Adipocyte (in vitro differentiated cells): ENCODE results near the gene OBP2A.
"Not testable (repeated sequence)": the region's sequence is repeated elsewhere in the genome, so short reads cannot be mapped to it uniquely, and the experiment has no call there.

Source experiments
- DNase-seq: peaks from one replicate; pipeline ENCODE4 v3.0.0-alpha.2; 2015; ENCODE audit warnings: low read depth
- H3K27me3 ChIP-seq: replicated peaks from 2 replicates; pipeline ENCODE4 v1.7.0; 2013; ENCODE audit warnings: mild to moderate bottlenecking, low read length, moderate library complexity; ENCODE audit not compliant: control insufficient read depth, insufficient read depth
- H3K36me3 ChIP-seq: 2 replicates; pipeline ENCODE4 v1.7.0; 2013; ENCODE audit warnings: low read length, mild to moderate bottlenecking, moderate library complexity; ENCODE audit not compliant: control insufficient read depth, insufficient read depth, severe bottlenecking
- H3K4me1 ChIP-seq: 2 replicates; pipeline ENCODE4 v1.7.0; 2013; ENCODE audit warnings: mild to moderate bottlenecking, low read length, moderate library complexity; ENCODE audit not compliant: control insufficient read depth, insufficient read depth
- H3K4me3 ChIP-seq: 2 replicates; pipeline ENCODE4 v1.7.0; 2013; ENCODE audit warnings: mild to moderate bottlenecking, low read length, moderate library complexity
- H3K9ac ChIP-seq: 2 replicates; pipeline ENCODE4 v1.7.0; 2013; ENCODE audit warnings: mild to moderate bottlenecking, low read length, moderate library complexity
- H3K9me3 ChIP-seq: 2 replicates; pipeline ENCODE4 v1.7.0; 2013; ENCODE audit warnings: mild to moderate bottlenecking, low read length, moderate library complexity; ENCODE audit not compliant: control insufficient read depth

OBP2A gene, protein sequence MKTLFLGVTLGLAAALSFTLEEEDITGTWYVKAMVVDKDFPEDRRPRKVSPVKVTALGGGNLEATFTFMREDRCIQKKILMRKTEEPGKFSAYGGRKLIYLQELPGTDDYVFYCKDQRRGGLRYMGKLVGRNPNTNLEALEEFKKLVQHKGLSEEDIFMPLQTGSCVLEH

DNA sequence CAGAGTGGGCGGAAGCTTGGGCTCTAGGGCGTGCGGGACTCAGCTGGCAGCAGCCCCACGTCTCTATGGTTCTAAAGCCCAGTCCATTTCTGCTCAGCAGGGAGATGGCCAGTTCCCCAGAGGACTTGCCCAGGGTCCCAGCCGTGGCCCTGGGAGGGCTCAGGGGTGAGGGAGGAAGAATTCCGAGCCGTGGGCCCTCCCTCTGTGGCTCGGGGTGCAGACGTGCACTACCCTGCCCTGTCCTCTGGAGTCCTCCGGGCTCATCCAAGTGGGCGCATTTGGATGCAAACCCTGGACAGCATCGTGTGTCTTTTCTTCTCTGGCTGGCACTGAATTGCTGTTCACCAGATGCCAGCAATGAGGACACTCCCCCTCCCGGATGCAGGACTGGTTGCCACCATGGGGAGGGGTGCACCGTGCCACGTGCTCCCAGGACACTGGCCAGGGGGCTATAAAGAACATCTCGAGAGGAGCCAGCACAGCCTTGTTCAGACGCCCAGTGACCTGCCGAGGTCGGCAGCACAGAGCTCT is at the start of gene OBP2A:
TSS of gene OBP2A (plus strand) at position 481 of the 531 bp plus-strand sequence. CDS start 55 bp downstream, outside the sequence.
- not testable (repeated sequence) for DNase-seq, H3K36me3 ChIP-seq, H3K9ac ChIP-seq, H3K9me3 ChIP-seq, H3K4me1 ChIP-seq, H3K4me3 ChIP-seq
- peaks cover 11% of the 10 kb centered on the region for H3K27me3 ChIP-seq

DNA sequence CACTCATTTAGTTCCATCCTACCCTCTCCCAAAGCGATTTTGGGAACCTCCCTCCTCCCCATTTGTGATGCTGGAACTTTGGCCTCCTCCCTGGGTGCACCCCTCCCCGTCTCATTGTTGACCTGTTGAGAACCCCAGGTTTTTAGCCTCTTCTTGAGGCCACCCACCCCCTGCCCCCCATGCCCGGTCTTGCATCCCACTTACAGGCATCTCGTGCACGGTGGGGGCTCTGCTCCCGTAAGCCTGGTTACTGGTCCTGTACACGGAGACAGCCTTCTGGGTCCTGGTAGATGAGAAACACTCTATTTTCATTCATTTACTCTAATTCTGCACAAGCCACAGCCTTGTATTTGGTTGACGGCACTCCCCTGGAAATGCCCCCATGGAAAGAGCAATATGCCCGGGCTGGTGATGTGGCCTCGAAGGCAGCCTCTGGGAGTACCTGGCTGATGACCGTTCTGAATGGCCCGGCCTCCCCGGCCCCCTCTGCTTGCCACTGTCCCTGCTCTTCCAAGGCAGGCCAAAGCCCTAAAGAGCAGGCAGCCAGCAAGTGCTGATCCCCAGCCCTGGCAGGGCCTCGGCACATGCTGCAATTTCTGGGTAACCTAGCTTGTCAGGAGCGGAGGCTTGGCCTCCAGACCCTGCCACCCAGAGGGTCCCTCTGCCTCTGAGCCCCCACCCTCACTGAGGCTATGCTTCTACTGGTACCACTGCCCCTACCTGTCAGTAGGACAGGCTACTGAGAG is 47.4 kb upstream of the OBP2A start:
- H3K27me3 ChIP-seq = no peaks in the 10 kb centered on the region
- H3K4me3 ChIP-seq = peak overlapping the region; percentile 90
- peaks cover 11% of the 10 kb centered on the region for H3K36me3 ChIP-seq
- DNase-seq = no peak
- peaks cover 18% of the 10 kb centered on the region for H3K4me1 ChIP-seq
- peak overlapping the region; percentile 94 for H3K9ac ChIP-seq
- no peaks in the 10 kb centered on the region for H3K9me3 ChIP-seq

DNA sequence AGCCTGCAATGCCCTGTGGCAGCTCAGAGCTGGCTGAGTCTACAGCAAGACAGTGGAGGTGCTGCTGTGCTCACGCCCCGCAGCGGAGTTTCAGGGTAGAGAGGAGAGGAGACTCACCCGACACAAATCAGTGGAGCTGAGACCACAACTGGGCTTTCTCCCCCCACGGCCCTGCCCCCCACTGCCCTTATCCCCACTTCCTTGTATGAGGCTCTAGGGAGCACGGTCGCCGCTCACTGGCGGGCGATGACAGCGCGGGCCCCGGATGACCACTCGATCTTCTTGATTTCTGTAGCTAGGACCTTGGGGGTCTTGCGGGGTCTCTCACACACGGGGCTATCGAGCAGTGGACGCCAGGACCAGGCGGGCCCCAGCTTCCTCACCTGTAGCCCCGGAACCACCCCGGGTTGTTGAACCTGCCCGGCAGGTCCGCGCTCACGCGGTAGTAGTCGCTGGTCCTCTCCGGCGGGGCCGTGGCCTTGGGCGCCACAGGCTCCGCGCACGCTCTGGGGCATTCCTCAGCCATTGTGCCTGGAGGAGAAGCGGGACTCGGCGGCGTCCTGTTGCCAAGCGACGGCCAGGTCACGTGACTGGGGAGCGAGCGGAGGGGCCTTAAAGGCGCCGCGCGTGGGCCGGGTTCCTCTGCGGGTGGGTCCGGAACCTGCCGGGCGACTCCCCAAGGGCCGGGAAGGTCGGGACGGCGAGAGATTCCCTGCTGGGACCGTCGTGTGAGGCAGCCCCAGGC is 46.4 kb upstream of the OBP2A start:
- Histone ChIP-seq H3K36me3 (peaks cover 20% of the 10 kb centered on the region), H3K4me3 (peak overlapping the region; percentile 90), H3K9ac (peak overlapping the region; percentile 94), H3K9me3 (no peaks in the 10 kb centered on the region), H3K4me1 (peaks cover 18% of the 10 kb centered on the region), H3K27me3 (no peaks in the 10 kb centered on the region)
- peak; percentile 96 for DNase-seq

DNA sequence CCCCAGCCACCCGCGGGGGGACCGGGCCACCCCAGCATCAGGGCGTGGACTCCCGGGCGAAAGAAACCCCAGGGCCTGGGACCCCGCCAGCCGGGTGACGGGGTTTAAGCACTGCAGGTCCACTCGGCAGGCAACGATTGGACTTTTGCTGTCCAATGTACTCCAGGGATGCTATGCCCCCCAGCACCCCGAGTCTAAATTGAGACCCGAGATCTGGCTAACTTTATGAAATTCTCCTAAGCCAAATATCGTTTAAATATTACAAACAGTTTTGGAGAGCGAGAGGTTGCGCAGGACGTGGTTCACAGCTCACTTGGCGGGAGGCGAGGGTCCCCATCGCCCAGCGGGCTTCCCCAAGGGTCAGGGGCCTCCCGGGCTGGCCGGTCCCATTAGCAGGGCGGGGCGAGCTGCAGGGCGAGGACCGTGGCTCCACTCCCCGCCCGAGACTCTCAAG is 45.8 kb upstream of the OBP2A start:
- no peak for DNase-seq
- Histone ChIP-seq H3K4me3 (peak overlapping the region; percentile 90), H3K27me3 (no peaks in the 10 kb centered on the region)

DNA sequence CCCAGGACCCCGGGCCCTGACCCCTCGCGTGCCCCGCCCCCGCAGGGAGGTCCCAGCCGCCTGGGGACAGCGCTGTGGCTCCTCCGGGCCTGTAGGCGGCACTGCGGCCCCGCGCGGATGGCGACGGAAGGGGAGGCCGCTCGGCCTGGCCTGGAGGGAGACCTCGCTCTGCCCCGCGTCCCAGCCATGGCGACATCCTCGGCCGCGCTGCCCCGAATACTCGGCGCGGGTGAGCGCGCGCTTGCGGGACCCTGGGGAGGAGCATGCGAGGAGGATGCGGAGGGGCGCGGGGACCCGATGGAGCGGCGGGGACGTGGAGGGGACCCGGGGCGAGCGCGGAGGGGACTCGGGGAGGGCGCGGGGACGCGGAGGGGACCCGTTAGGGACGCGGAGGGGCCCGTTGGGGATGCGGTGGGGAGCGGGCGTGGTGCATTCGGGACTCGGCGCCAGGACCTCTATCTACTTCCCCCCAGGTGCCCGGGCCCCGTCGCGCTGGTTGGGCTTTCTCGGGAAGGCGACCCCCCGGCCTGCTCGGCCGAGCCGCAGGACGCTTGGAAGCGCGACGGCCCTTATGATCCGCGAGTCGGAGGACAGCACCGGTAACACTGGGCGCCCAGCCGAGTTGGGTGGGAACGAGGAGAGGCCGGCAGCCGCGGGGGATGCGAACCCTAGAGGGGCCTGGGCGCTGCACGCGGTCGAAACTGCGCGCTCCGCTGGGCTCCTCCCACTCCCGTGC is 45.2 kb upstream of the OBP2A start, which contains the start of gene MRPS2:
TSS of gene MRPS2 (plus strand) at position 158 of the 736 bp plus-strand sequence. CDS start at position 187, 29 bp downstream.
- no peaks in the 10 kb centered on the region for H3K27me3 ChIP-seq
- H3K4me1 ChIP-seq = peaks cover 18% of the 10 kb centered on the region
- no peaks in the 10 kb centered on the region for H3K9me3 ChIP-seq
- H3K4me3 ChIP-seq = peak within 1 kb of the TSS; percentile 90
- DNase-seq = peak; percentile 95
- H3K36me3 ChIP-seq = peaks cover 26% of the 10 kb centered on the region
- peak within 1 kb of the TSS; percentile 94 for H3K9ac ChIP-seq

More for the DNA sequence above, 45.8 kb upstream of the OBP2A start:
- peaks cover 24% of the 10 kb centered on the region for H3K36me3 ChIP-seq
- H3K9ac ChIP-seq = peak overlapping the region; percentile 94
- H3K9me3 ChIP-seq = no peaks in the 10 kb centered on the region
- H3K4me1 ChIP-seq = peaks cover 18% of the 10 kb centered on the region

DNA sequence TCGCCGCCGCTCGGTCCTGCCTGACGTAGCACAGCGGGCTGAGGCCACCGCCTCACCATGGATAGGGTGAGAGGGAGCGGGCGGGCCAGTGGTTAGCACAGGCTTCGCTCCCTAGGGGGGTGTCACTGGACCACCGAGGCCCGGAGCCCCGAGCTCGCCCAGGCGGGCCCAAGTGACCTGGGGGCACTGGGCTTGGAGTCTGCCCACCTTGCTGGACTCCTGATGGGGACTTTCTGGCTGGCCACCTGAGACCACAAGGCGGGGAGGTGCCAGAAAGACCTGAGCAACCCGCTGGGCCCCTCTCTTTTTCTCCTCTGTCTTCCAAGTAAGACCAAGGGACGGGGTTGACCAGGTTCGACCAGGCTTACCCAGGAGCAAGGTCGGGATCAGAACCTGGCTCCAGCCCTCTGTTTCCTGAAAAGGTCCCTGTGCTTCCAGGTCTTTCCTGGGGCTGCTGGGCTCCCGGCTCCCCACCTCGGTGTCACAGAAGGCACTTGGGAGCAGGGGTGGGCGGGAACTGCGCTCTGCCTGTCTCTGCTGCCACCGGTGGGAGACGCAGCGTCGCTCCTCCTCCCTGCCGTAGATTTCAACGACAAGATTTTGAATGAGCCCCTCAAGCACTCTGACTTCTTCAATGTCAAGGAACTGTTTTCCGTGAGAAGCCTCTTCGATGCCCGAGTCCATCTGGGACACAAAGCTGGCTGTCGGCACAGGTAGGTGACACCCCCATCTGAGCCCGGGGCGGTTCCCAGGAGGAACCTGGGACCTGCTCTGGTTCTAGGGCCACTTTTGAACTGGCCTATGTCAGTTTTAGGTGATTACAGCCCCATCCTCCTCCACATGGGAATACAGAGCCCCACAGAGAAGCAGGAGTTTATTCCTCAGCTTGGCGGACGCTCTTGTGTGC is 44.4 kb upstream of the OBP2A start:
- peak; percentile 79 for DNase-seq
- H3K27me3 ChIP-seq = no peaks in the 10 kb centered on the region
- H3K9me3 ChIP-seq = no peaks in the 10 kb centered on the region
- H3K4me3 ChIP-seq = peak overlapping the region; percentile 90
- H3K9ac ChIP-seq = peak overlapping the region; percentile 94
- peaks cover 26% of the 10 kb centered on the region for H3K36me3 ChIP-seq
- peaks cover 18% of the 10 kb centered on the region for H3K4me1 ChIP-seq

DNA sequence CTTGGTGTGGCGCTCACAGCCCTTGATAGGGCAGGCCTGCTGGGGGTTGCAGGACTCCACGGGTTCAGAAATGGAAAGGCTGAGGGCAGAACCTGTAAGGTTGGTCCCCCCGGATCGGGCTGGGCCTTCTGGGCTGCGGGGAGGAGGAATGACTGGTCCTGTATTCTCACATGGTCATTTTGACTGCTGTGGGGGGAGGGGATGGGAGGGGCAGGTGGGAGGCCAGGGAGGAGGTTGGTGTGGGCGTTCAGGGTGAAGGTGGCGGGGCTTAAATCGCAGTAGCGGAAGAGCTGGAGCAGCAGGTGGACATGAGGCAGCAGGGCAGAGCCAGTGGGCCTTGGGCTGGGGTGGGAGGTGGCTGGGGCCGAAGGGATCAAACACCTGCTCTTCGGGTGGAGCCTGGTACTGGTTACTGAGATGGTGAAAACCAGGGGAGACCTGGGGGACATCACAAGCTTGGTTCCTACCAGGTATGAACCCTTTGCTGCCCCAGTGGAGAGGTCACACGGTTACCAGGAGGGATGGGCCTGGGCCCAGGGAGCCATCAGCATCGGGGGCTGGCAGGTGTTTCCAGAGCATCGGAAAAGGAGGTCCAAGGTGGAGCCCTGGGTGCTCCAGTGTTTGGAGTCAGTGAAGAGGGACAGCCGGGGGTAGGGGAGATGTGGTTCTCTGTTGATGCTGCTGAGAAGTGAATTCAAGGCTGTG is 43.6 kb upstream of the OBP2A start:
- Histone ChIP-seq H3K36me3 (peaks cover 26% of the 10 kb centered on the region), H3K4me3 (peak overlapping the region; percentile 90), H3K27me3 (no peaks in the 10 kb centered on the region), H3K4me1 (peaks cover 18% of the 10 kb centered on the region), H3K9ac (peak overlapping the region; percentile 94), H3K9me3 (no peaks in the 10 kb centered on the region)
- no peak for DNase-seq

DNA sequence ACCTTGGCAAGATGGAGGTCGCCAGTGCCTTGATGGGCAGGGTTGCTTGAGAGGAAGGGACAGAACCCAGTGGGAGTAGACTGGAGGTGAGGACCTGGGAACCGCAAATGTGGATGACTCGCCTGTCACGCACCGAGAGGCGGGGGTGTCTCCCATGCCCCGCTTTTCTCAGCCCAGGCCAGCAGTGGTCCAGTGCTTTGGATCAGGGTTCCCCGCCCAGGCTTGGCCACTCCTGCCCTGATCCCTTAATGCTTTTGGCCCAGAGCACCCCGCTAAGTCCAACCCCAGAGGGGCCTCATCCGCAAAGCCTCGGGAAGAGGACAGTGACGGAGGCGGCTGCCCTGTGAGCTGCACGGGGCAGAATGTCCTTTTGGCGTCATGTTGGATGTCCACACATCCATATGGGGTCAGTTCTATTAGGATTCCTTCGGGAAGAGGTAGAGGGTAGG is 43.0 kb upstream of the OBP2A start:
- no peak overlapping the region for H3K4me3 ChIP-seq
- H3K9me3 ChIP-seq = no peaks in the 10 kb centered on the region
- peaks cover 26% of the 10 kb centered on the region for H3K36me3 ChIP-seq
- H3K4me1 ChIP-seq = peaks cover 18% of the 10 kb centered on the region
- no peak overlapping the region for H3K9ac ChIP-seq
- no peak for DNase-seq
- no peaks in the 10 kb centered on the region for H3K27me3 ChIP-seq

DNA sequence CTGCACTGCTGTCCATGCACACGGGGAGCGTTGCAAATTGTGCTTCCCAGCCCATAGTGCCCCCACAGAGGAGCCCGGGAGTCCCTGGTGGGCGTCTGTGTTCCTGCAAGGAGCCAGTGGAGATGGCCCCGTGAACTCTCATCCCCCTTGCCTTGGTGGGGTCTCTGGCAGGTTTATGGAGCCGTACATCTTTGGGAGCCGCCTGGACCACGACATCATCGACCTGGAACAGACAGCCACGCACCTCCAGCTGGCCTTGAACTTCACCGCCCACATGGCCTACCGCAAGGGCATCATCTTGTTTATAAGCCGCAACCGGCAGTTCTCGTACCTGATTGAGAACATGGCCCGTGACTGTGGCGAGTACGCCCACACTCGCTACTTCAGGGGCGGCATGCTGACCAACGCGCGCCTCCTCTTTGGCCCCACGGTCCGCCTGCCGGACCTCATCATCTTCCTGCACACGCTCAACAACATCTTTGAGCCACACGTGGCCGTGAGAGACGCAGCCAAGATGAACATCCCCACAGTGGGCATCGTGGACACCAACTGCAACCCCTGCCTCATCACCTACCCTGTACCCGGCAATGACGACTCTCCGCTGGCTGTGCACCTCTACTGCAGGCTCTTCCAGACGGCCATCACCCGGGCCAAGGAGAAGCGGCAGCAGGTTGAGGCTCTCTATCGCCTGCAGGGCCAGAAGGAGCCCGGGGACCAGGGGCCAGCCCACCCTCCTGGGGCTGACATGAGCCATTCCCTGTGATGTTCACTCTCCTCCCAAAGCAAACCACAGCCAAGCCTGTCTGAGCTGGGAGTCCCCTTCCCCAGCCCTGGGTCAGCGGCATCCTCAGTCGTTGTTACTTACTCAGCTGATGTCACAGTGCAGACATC is 42.3 kb upstream of the OBP2A start:
- peaks cover 26% of the 10 kb centered on the region for H3K36me3 ChIP-seq

More for the DNA sequence above, 42.3 kb upstream of the OBP2A start:
- Histone ChIP-seq H3K9me3 (no peaks in the 10 kb centered on the region), H3K4me3 (no peak overlapping the region), H3K4me1 (peaks cover 18% of the 10 kb centered on the region), H3K27me3 (no peaks in the 10 kb centered on the region), H3K9ac (no peak overlapping the region)
- no peak for DNase-seq
